ENCODE results near the gene DENND4A. TPM values are rescaled to one million over a fixed set of nuclear protein-coding genes. Genes with fewer than 3 reads are reported as not detected.

Gene DENND4A
- total RNA-seq, 1 experiment from 2014 or later: 19.0 TPM

Other genes with a start within 250 kb of the DENND4A start
- 48.5 and 50.0 TPM in 2 replicates for gene INTS14, start 181.2 kb downstream of the DENND4A start, total RNA-seq (2014; rRNA removed; shearing (Covaris generic))
- gene SLC24A1, start 170.4 kb downstream of the DENND4A start, total RNA-seq (2014; rRNA removed; shearing (Covaris generic)): 3.8 and 4.1 TPM in 2 replicates
- gene RAB11A, start 77.2 kb upstream of the DENND4A start, total RNA-seq (2014; rRNA removed; shearing (Covaris generic)): 209 and 266 TPM in 2 replicates

Data from RPMI7951 (cell line).